Measurements from ENCODE around the gene IFT172. TPM values are rescaled to one million over a fixed set of nuclear protein-coding genes. Genes with fewer than 3 reads are reported as not detected.

Gene IFT172
- total RNA-seq, 2 experiments from 2014 or later, result 7.7 to 8.2 TPM

DNA sequence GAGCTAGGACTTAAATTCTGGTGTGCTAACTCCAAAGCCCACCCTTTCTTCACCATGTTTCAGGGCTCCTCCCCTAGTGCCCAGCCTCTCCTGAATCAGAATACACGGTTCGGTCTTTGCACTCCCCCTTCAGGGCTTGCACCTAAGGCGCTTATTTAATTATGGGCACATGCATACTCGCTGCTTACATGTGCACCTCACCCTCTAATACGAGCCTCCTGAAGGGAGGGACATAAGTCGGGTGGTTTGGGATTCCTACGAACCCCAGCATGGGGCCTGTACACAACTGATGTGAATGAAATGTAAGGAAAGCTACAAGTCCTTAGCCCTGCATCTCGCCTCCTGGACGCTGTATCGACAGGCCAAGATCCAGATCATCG, 435 bp downstream of the IFT172 start:
- H3K4me1 Mint-ChIP-seq (ENCODE audit: low read depth), result peaks cover 30% of the 10 kb centered on the region
- intact Hi-C loops (cut with micrococcal nuclease), result loop anchor here (1.0 to 2.0 kb wide), 8 partner anchors 61 to 194 kb away; partner anchors contain the start of genes CCDC121, GPN1, GTF3C2 and NRBP1
- peak overlapping the region; percentile 76 for H3K27ac Mint-ChIP-seq
- H3K4me3 Mint-ChIP-seq, result peak overlapping the region; percentile 88
- H3K9me3 Mint-ChIP-seq, result no peaks in the 10 kb centered on the region
- H3K27me3 Mint-ChIP-seq, result peaks cover 10% of the 10 kb centered on the region
- CTCF ChIA-PET, result no interaction called here
- POLR2A ChIA-PET, result no interaction called here
- no peak for DNase-seq
- H3K36me3 Mint-ChIP-seq, result peaks cover 3% of the 10 kb centered on the region

DNA sequence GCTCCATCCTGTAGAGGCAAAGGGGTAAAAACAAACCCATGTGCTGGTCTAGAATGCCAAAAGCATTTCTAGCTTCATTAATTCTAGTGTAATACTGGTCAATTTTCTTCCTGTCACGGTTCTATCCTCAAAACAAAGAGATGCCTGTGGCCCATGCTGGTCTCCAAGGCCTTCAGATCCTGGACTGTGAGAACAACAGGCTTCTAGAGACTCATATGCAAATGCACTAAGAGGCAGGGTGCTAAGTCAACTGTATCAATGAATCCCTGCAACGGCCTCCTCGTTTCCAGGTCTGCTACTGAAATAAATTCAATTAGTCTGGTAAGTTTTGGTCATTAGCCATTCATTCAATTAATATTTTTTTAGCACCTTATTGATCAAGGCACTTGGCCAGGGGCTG, 4.0 kb downstream of the IFT172 start:
- peaks cover 18% of the 10 kb centered on the region for H3K4me1 Mint-ChIP-seq (ENCODE audit: low read depth)
- intact Hi-C loops (cut with micrococcal nuclease), result no loop called here
- POLR2A ChIA-PET, result no interaction called here
- H3K9me3 Mint-ChIP-seq, result no peaks in the 10 kb centered on the region
- H3K4me3 Mint-ChIP-seq, result no peak overlapping the region
- no peaks in the 10 kb centered on the region for H3K27me3 Mint-ChIP-seq
- H3K27ac Mint-ChIP-seq, result no peak overlapping the region
- DNase-seq, result no peak
- peaks cover 3% of the 10 kb centered on the region for H3K36me3 Mint-ChIP-seq
- CTCF ChIA-PET, result interaction anchor here (0.7 kb wide), 1 partner anchor 37 kb away, joined by 3 read pairs; no protein-coding TSS in a partner anchor

- POLR2A ChIA-PET, result no interaction called here
- no peaks in the 10 kb centered on the region for H3K27me3 Mint-ChIP-seq
- no peaks in the 10 kb centered on the region for H3K4me1 Mint-ChIP-seq (ENCODE audit: low read depth)
- H3K9me3 Mint-ChIP-seq, result no peaks in the 10 kb centered on the region
- CTCF ChIA-PET, result no interaction called here
- H3K27ac Mint-ChIP-seq, result no peak overlapping the region
- DNase-seq, result no peak
- H3K4me3 Mint-ChIP-seq, result no peak overlapping the region
- intact Hi-C loops (cut with micrococcal nuclease), result no loop called here
- peaks cover 8% of the 10 kb centered on the region for H3K36me3 Mint-ChIP-seq
Observed at GRCh38 chr2:27471961-27472360, 17.6 kb downstream of the IFT172 start.

DNA sequence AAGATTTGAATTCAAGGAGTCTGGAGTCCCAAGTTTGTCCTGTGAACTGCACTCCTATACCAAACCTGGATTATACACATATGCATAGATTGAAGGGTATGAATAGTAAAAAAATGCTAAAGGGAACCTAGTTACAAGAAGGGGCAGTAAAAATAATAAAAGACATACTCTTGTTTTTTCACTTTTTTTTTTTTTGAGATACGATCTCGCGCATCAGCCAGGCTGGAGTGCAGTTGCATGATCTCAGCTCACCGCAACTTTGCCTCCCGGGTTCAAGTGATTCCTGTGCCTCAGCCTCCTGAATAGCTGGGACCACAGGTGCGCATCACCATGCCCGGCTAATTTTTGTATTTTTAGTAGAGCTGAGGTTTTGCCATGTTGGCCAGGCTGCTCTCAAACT, 25.1 kb downstream of the IFT172 start:
- ChIA-PET CTCF (no interaction called here), POLR2A (no interaction called here)
- Mint-ChIP-seq H3K4me1 (ENCODE audit: low read depth) (no peaks in the 10 kb centered on the region), H3K27ac (no peak overlapping the region), H3K27me3 (no peaks in the 10 kb centered on the region), H3K4me3 (no peak overlapping the region), H3K9me3 (no peaks in the 10 kb centered on the region), H3K36me3 (peaks cover 5% of the 10 kb centered on the region)
- intact Hi-C loops (cut with micrococcal nuclease), result no loop called here
- DNase-seq, result no peak

DNA sequence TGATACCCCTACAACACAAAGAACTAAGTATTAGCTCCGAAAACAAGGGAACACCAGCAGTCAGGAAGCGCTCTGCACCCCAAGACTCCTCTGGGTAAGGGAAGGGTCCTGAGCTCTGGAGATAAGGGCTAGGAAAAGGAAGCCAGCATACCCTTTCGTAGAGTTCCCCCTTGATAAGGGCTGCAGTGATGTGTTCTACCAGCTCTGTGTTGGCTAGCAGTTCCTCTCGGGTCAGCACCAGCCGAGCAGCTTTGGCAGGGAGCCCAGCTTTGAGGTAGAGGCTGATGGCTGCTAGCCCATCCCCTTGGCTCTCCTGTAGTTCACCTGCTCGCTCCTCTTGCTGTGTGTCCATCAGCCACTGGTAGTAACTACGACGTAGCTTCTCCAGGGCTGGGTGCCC, 28.4 kb downstream of the IFT172 start:
- Mint-ChIP-seq H3K27me3 (no peaks in the 10 kb centered on the region), H3K4me3 (no peak overlapping the region), H3K4me1 (ENCODE audit: low read depth) (no peaks in the 10 kb centered on the region), H3K27ac (no peak overlapping the region), H3K9me3 (no peaks in the 10 kb centered on the region), H3K36me3 (peaks cover 6% of the 10 kb centered on the region)
- intact Hi-C loops (cut with micrococcal nuclease), result no loop called here
- DNase-seq, result no peak
- POLR2A ChIA-PET, result no interaction called here
- CTCF ChIA-PET, result no interaction called here

DNA sequence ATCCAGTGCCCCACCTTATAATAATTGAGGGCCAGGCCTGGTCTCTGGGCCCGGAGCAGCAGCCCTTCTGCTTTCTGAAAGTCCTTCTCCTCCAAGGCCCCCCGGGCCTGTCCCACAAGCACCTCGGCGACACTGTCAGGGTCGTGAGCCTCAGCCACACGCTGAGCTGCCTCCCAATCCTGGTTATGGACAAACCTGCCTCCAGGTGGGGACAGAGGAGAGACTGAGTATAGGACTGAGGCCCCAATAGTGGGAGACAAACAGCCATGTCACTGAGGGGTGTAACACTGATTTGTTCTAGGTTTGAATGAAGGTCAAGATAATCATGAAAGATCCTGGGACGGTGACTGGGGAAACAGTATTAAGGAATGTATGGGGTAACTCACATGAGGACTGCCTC, 35.6 kb downstream of the IFT172 start:
- intact Hi-C loops (cut with micrococcal nuclease), result no loop called here
- no peak overlapping the region for H3K4me3 Mint-ChIP-seq
- DNase-seq, result no peak
- H3K27me3 Mint-ChIP-seq, result no peaks in the 10 kb centered on the region
- H3K4me1 Mint-ChIP-seq (ENCODE audit: low read depth), result peaks cover 4% of the 10 kb centered on the region
- H3K36me3 Mint-ChIP-seq, result peaks cover 4% of the 10 kb centered on the region
- POLR2A ChIA-PET, result no interaction called here
- no peaks in the 10 kb centered on the region for H3K9me3 Mint-ChIP-seq
- H3K27ac Mint-ChIP-seq, result no peak overlapping the region
- CTCF ChIA-PET, result no interaction called here

GRCh38 chr2:27451095-27451494, 38.4 kb downstream of the IFT172 start:
- intact Hi-C loops (cut with micrococcal nuclease), result no loop called here
- no peak overlapping the region for H3K27ac Mint-ChIP-seq
- DNase-seq, result no peak
- ChIA-PET POLR2A (no interaction called here), CTCF (no interaction called here)
- H3K27me3 Mint-ChIP-seq, result no peaks in the 10 kb centered on the region
- H3K36me3 Mint-ChIP-seq, result peaks cover 4% of the 10 kb centered on the region
- H3K4me1 Mint-ChIP-seq (ENCODE audit: low read depth), result peaks cover 4% of the 10 kb centered on the region
- H3K9me3 Mint-ChIP-seq, result no peaks in the 10 kb centered on the region
- H3K4me3 Mint-ChIP-seq, result no peak overlapping the region

DNA sequence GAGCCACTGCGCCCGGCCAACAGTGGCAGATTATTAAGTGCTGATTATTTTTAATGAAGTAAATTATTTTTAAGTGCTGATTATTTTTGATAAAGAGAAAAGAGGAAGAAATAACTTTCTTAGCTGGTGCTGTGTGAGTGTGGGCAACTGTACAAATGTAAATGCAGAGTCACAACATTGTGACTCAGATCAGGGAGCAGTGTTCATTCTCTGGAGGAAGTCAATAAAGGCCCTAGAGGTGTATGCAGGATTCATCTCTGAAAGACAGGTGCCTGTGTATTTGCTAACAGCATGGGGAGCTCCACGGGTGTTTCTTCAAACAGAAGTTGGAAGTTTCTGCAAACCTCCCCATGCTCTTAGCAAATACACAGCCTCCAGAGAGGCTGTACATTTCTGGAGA, 41.2 kb downstream of the IFT172 start:
- no peak overlapping the region for H3K4me3 Mint-ChIP-seq
- ChIA-PET POLR2A (no interaction called here), CTCF (interaction anchor here (0.6 to 1.2 kb wide), 2 partner anchors 22 to 37 kb away, joined by 3 read pairs; no protein-coding TSS in a partner anchor)
- no peaks in the 10 kb centered on the region for H3K9me3 Mint-ChIP-seq
- intact Hi-C loops (cut with micrococcal nuclease), result no loop called here
- H3K27me3 Mint-ChIP-seq, result no peaks in the 10 kb centered on the region
- peaks cover 1% of the 10 kb centered on the region for H3K36me3 Mint-ChIP-seq
- peaks cover 4% of the 10 kb centered on the region for H3K4me1 Mint-ChIP-seq (ENCODE audit: low read depth)
- no peak overlapping the region for H3K27ac Mint-ChIP-seq
- DNase-seq, result no peak

GRCh38 chr2:27446057-27446456, 43.5 kb downstream of the IFT172 start:
- DNase-seq, result peak; percentile 27
- H3K4me3 Mint-ChIP-seq, result no peak overlapping the region
- H3K27me3 Mint-ChIP-seq, result no peaks in the 10 kb centered on the region
- no peaks in the 10 kb centered on the region for H3K9me3 Mint-ChIP-seq
- ChIA-PET CTCF (interaction anchor here (1.1 kb wide), 1 partner anchor 16 kb away, joined by 3 read pairs; no protein-coding TSS in a partner anchor), POLR2A (interaction anchor here (1.0 to 1.1 kb wide), 2 partner anchors 13 to 17 kb away, joined by 3 read pairs; no protein-coding TSS in a partner anchor)
- H3K27ac Mint-ChIP-seq, result no peak overlapping the region
- intact Hi-C loops (cut with micrococcal nuclease), result no loop called here
- peaks cover 16% of the 10 kb centered on the region for H3K36me3 Mint-ChIP-seq
- H3K4me1 Mint-ChIP-seq (ENCODE audit: low read depth), result peaks cover 2% of the 10 kb centered on the region

- Mint-ChIP-seq H3K36me3 (peaks cover 20% of the 10 kb centered on the region), H3K9me3 (no peaks in the 10 kb centered on the region), H3K4me1 (ENCODE audit: low read depth) (no peaks in the 10 kb centered on the region), H3K4me3 (no peak overlapping the region), H3K27ac (no peak overlapping the region), H3K27me3 (no peaks in the 10 kb centered on the region)
- ChIA-PET CTCF (interaction anchor here (0.6 to 1.1 kb wide), 2 partner anchors 15 to 166 kb away, joined by 3 read pairs; no protein-coding TSS in a partner anchor), POLR2A (interaction anchor here (1.0 to 1.1 kb wide), 2 partner anchors 13 to 16 kb away, joined by 3 read pairs; no protein-coding TSS in a partner anchor)
- intact Hi-C loops (cut with micrococcal nuclease), result no loop called here
- no peak for DNase-seq
Observed at GRCh38 chr2:27445615-27446014, 43.9 kb downstream of the IFT172 start.

GRCh38 chr2:27445155-27445554, 44.4 kb downstream of the IFT172 start:
- Mint-ChIP-seq H3K9me3 (no peaks in the 10 kb centered on the region), H3K4me1 (ENCODE audit: low read depth) (no peaks in the 10 kb centered on the region), H3K27ac (no peak overlapping the region), H3K36me3 (peaks cover 24% of the 10 kb centered on the region), H3K4me3 (no peak overlapping the region), H3K27me3 (no peaks in the 10 kb centered on the region)
- intact Hi-C loops (cut with micrococcal nuclease), result no loop called here
- ChIA-PET CTCF (interaction anchor here (0.6 to 1.1 kb wide), 2 partner anchors 15 to 166 kb away, joined by 3 read pairs; no protein-coding TSS in a partner anchor), POLR2A (interaction anchor here (1.1 kb wide), 1 partner anchor 16 kb away, joined by 3 read pairs; no protein-coding TSS in a partner anchor)
- DNase-seq, result no peak

- ChIA-PET CTCF (no interaction called here), POLR2A (no interaction called here)
- no peaks in the 10 kb centered on the region for H3K27me3 Mint-ChIP-seq
- peaks cover 35% of the 10 kb centered on the region for H3K36me3 Mint-ChIP-seq
- no peak for DNase-seq
- intact Hi-C loops (cut with micrococcal nuclease), result no loop called here
- no peak overlapping the region for H3K27ac Mint-ChIP-seq
- no peaks in the 10 kb centered on the region for H3K4me1 Mint-ChIP-seq (ENCODE audit: low read depth)
- H3K9me3 Mint-ChIP-seq, result no peaks in the 10 kb centered on the region
- peak overlapping the region; percentile 9 for H3K4me3 Mint-ChIP-seq
Observed at GRCh38 chr2:27442920-27443282, 46.6 kb downstream of the IFT172 start.

Measured in activated CD4-positive, alpha-beta memory T cell treated with anti-CD3 and anti-CD28 coated beads for 36 hours (primary cell).